GM18499 (cell line): ENCODE data around the gene USP47.

ENCODE experiments used
- ATAC-seq: cut with Tn5 transposase; IDR thresholded peaks from one replicate; pipeline ENCODE4 v1.9.1; 2021; ENCODE audit warnings: moderate number of reproducible peaks; ENCODE audit not compliant: insufficient read depth, unreplicated experiment

Gene USP47

GRCh38 chr11:11916981-11917399 lies 75.2 kb downstream of the USP47 start:
- no peak for ATAC-seq

DNA sequence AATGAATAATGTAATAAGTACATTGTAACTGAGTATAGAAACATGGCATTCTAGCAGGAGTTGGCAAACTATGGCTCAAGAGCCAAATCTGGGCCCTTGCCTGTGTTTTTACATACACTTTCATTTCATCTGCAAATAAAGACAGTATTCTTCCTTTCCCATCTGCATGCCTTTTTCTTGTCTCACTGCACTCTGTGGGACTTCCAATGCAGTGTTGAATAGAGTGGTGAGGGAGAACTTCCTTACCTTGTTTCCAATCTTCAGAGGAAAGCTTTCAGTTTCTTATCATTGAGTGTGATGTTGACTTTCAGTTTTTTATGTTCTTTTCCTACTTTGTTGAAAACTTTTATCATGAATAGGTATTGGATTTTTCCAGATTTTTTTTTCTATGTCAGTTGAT lies 82.1 kb downstream of the USP47 start:
- ATAC-seq = no peak

DNA sequence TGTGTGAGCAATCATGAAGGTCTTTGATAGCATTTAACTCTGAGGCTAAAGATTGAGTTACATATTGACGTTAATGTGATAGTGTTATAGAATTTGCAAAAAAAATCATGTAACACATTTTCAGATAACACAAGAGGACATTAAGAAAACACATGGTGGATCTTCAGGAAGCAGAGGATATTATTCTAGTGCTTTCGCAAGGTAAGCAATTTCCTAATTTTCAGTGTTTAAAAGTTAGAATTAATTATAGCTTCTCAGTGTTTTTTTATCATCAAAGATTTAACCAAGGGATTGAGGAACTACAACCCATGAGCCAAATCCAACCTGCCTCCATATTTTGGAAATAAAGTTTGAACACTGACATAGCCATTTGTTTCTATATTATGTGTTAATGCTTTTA lies 88.1 kb downstream of the USP47 start:
- ATAC-seq = no peak

DNA sequence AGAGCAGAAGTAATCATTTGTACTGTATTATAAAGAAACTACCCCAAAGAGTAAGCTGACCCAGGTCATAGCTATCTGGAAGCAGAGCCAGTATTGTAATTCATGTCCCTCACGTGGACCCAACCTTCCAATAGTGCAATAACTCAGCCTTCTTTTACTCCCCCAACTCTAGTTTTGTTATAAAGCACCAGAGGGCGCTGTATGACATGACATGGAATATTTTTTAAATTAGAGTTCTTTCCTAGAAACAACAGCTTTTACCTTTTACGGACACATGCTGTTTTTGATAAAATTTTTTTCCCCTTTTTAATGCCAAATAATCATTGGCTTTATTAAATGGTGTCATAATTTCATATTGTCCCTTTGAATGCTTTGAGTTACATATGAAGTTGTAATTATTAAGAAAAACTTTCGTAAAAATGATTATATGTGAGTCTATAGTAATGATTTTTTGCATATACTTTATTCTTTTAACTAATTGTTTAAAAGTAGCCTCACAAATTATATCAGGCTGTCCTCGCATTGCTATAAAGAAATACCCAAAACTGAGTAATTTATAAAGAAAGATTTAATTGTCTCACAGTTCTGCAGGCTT lies 89.8 kb downstream of the USP47 start:
- no peak for ATAC-seq

DNA sequence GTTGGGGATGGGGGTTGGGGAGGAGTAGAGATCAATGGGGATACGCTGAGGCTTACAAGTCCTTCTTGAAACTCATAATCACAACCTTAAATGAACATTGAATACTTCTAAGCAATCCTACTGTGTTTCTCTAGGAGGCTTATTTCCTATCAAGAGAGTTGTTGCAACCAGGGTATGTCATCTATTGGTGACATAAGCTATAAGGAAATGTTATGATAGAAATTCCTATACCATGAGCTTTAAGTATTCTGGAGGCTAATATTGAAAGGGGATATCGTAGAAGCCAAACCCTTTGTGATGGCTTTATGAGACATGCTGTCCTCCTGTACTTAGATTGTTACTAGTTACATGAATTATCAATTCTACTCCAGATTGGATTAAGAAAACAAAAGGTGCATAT lies 93.8 kb downstream of the USP47 start:
- ATAC-seq = no peak

GRCh38 chr11:11937433-11937832 lies 95.7 kb downstream of the USP47 start:
- ATAC-seq = no peak

DNA sequence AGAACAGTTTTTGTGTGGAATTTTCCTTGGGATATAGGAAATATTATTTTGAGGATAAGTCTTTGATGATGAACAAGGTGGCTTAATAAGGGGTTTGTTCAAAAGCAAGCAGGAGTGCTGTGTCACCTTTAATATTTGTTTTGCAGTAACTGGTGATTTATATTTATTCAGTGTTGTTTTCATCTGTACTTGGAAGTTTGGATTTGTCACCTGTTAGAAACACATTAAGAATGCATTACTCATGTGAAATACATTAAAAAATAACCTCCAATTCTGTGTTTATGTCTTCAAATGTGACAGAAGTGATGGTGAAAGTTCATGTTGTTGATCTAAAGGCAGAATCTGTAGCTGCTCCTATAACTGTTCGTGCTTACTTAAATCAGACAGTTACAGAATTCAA lies 96.2 kb downstream of the USP47 start:
- no peak for ATAC-seq

DNA sequence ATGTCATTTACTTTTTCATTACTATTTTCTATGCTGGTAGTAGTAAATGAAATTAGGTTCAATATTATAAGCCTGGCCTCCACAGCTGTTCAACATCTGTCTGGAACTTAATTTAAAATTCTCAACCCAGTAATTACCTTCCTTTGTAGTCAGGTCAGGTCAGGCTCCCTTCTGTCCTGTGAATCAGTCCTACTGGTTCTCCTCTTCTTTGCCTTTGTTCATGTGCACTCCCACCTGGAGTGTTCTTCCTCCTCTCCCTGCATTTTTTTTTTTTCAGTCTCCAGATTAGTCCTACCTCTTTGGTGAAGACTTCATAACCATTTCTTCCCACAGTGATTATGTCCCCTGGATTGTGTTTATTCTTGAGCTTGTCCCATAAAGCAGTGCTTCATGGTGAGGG lies 98.8 kb downstream of the USP47 start:
- no peak for ATAC-seq

DNA sequence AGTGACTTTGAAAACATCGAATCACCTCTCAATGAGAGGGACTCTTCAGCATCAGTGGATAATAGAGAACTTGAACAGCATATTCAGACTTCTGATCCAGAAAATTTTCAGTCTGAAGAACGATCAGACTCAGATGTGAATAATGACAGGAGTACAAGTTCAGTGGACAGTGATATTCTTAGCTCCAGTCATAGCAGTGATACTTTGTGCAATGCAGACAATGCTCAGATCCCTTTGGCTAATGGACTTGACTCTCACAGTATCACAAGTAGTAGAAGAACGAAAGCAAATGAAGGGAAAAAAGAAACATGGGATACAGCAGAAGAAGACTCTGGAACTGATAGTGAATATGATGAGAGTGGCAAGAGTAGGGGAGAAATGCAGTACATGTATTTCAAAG lies 100.9 kb downstream of the USP47 start:
- ATAC-seq = no peak

GRCh38 chr11:11944444-11944843 lies 102.7 kb downstream of the USP47 start:
- ATAC-seq = no peak

DNA sequence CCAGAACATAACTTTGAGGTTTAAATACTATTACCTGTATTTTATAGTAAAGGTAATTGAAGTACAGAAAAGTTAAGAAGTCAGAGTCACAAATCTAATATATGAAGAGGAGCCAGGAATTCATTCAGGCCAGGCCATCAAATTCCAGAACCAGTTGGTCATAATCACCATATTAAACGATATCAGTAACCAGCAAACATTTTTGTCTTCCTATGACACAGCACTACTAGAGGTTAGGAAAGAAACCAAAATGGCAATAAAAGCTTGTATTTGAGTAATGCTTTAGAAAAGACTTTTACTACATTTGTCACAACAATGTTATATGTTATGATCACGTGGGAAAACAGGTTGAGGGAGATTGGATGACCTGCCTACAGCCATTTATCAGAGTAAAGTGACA lies 104.4 kb downstream of the USP47 start:
- ATAC-seq = no peak

- ATAC-seq = no peak
Measured at GRCh38 chr11:11946878-11947277, 105.1 kb downstream of the USP47 start.

- ATAC-seq = no peak
Measured at GRCh38 chr11:11947825-11948224, 106.1 kb downstream of the USP47 start.

GRCh38 chr11:11948242-11948947 lies 106.6 kb downstream of the USP47 start:
- ATAC-seq = no peak

- ATAC-seq = no peak
Measured at GRCh38 chr11:11949482-11949881, 107.7 kb downstream of the USP47 start.

DNA sequence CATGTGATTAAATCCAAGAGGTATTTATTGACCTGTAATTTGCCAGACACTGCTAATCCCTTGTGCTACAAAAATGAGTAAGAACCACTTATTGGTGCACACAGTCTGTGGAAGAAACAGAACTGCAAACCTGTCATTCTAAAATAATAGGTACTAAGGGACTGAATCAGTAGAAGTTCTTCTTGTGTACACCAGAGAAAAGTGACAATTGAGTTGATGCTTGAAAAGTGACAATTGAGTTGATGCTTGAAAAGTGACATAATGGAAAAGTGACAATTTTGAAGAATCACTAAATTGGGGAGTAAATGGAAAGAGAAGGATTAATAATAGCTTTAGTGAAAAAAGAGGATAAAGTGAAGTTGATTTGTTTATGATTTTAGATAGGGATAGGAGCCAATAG lies 110.3 kb downstream of the USP47 start:
- no peak for ATAC-seq

DNA sequence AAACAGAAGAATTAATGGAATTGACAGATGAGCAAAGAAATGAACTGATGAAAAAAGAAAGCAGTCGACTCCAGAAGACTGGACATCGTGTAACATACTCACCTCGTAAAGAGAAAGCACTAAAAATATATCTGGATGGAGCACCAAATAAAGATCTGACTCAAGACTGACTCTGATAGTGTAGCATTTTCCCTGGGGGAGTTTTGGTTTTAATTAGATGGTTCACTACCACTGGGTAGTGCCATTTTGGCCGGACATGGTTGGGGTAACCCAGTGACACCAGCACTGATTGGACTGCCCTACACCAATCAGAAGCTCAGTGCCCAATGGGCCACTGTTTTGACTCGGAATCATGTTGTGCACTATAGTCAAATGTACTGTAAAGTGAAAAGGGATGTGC lies 114.2 kb downstream of the USP47 start:
- no peak for ATAC-seq

DNA sequence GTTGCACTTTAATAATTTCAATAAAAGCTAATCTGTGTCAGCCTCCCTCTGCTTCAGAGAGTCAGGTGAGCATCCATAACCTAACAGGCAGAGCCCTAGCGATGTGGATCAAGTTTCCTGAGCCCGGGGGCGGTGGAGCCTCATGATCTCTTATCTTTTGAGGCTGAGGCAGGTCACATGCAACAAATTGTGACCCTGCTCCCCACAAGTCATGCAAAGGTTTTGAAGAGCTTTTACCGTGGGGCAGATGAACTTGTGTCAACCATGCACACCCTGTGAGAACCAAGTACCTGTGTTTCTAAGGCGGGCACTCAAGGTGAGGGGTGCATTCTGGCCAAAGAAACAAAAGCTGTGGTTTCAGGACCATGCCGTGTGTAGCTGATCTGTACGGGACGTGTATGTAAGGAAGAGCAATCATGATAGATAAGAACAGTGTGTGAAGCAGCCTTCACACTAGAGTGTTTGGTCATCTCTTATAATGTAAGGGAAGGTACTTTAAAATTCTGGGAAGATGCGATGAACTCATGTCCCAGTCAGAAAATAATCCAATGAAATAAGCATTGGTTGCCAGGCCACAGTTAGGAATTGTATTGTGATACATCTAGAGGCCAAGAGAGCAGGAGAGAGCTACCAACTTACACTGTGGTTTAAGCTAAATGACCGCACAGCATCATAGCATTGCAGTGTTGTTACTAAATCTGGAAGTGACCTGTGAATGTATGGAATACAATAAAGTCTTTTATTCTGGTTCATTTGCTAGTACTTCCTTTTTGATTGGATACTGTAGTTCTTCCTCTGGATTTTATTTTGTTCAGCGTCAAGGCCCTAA lies 116.8 kb downstream of the USP47 start:
- no peak for ATAC-seq

DNA sequence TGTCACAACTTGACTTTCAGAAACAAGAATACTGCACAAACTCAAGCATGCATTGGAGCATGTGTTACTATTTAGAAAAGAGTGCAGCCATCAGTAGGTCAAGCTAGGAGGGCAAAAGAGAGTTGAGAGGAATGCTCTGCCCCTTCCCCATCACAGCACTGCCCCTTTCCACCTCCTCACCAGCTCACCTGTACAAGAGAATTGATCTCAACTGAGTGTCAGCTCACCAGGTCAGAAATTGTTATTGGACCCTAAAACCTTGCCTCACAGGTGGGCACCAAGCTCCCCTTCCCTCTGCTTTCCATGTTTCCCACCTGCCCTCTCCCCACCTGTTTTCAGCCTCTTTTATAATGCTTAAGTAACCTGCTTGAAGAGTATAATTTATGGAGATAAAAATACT lies 117.8 kb downstream of the USP47 start:
- no peak for ATAC-seq

GRCh38 chr11:11960687-11961086 lies 118.9 kb downstream of the USP47 start:
- ATAC-seq = no peak

- no peak for ATAC-seq
Measured at GRCh38 chr11:11961399-11962028, 119.7 kb downstream of the USP47 start.
